Chondrocyte (in vitro differentiated cells): Measurements from ENCODE around the gene KLHL6. TPM values are rescaled to one million over a fixed set of nuclear protein-coding genes. Genes with fewer than 3 reads are reported as not detected.

ENCODE experiments used
- DNase-seq: peaks from one replicate; pipeline ENCODE4 v3.0.0; 2021; ENCODE audit warnings: mixed read lengths, low spot score
- H3K27ac Mint-ChIP-seq: one replicate; pipeline ENCODE4 v1.8.0; 2021; ENCODE audit warnings: mild to moderate bottlenecking, moderate library complexity, mixed read lengths; ENCODE audit not compliant: unreplicated experiment
- H3K27me3 Mint-ChIP-seq: 2 replicates; pipeline ENCODE4 v1.8.0; 2021; ENCODE audit warnings: low read depth, mixed read lengths
- H3K36me3 Mint-ChIP-seq: 2 replicates; pipeline ENCODE4 v1.8.0; 2021; ENCODE audit warnings: low read depth, mixed read lengths
- H3K4me1 Mint-ChIP-seq: 2 replicates; pipeline ENCODE4 v1.8.0; 2021; ENCODE audit warnings: low read depth, mild to moderate bottlenecking, mixed read lengths
- H3K4me3 Mint-ChIP-seq: one replicate; pipeline ENCODE4 v1.8.0; 2021; ENCODE audit warnings: mild to moderate bottlenecking, moderate library complexity, mixed read lengths; ENCODE audit not compliant: unreplicated experiment
- H3K9me3 Mint-ChIP-seq: 2 replicates; pipeline ENCODE4 v1.8.0; 2021; ENCODE audit warnings: low read depth, mixed read lengths
- total RNA-seq: library from RNA; stranded (reverse); gene quantifications from 3 replicates; pipeline ENCODE4 v1.2.1, GENCODE V29; 2021
- TF ChIP-seq, protein P1 (sequence below): fragments of 200-600 bp; sonication (generic); IDR thresholded peaks from 2 replicates; pipeline ENCODE4 v1.5.0; 2021; ENCODE audit warnings: antibody characterized with exemption, mild to moderate bottlenecking, moderate library complexity

KLHL6 gene
- total RNA-seq, 1 donor from 2014 or later: not detected

DNA sequence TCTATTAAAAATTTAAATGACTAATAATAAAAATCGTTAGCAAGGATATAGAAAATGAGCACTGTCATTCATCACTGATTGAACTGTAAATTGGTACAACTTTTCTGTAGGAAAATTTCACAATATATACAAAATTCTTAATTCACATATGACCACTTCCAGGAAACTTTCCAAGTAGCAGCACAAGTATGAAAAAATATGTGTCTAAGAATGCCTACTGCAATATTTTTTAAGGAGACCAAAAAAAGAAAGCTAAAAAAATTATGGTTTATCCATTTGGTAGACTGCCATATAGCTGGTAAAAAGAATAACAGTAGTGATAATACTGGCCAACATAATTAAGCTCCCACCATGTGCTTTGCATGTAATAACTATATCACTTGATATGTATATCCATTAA, 59.2 kb downstream of the KLHL6 start:
- Mint-ChIP-seq H3K4me3 (no peak overlapping the region), H3K9me3 (no peaks in the 10 kb centered on the region), H3K4me1 (peaks cover 20% of the 10 kb centered on the region), H3K36me3 (no peaks in the 10 kb centered on the region), H3K27ac (no peak overlapping the region), H3K27me3 (peaks cover 12% of the 10 kb centered on the region)
- TF ChIP-seq, protein P1, sequence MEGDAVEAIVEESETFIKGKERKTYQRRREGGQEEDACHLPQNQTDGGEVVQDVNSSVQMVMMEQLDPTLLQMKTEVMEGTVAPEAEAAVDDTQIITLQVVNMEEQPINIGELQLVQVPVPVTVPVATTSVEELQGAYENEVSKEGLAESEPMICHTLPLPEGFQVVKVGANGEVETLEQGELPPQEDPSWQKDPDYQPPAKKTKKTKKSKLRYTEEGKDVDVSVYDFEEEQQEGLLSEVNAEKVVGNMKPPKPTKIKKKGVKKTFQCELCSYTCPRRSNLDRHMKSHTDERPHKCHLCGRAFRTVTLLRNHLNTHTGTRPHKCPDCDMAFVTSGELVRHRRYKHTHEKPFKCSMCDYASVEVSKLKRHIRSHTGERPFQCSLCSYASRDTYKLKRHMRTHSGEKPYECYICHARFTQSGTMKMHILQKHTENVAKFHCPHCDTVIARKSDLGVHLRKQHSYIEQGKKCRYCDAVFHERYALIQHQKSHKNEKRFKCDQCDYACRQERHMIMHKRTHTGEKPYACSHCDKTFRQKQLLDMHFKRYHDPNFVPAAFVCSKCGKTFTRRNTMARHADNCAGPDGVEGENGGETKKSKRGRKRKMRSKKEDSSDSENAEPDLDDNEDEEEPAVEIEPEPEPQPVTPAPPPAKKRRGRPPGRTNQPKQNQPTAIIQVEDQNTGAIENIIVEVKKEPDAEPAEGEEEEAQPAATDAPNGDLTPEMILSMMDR: no peak
- DNase-seq: no peak

DNA sequence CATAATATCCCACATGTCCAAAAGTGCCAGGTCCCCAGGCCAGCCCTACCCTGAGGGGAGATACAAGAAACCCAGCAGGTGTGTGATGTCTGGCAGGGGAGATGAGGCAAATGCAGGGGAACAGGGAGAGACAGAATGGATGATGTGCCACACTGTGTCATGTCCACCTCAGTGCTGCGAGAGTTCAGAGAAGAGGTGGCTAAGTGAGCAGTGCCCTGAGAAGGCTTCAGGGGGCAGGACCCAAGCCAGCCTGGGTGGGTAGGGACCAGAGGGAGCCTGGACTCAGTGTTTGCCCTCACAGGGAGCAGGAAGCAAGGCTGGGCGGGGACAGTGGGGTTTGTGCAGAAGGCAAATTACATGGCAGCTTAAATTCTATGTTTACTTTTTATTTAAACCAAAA, 61.2 kb downstream of the KLHL6 start:
- TF ChIP-seq, protein P1: no peak
- peaks cover 36% of the 10 kb centered on the region for H3K4me1 Mint-ChIP-seq
- H3K36me3 Mint-ChIP-seq: no peaks in the 10 kb centered on the region
- H3K27ac Mint-ChIP-seq: no peak overlapping the region
- H3K9me3 Mint-ChIP-seq: no peaks in the 10 kb centered on the region
- no peak overlapping the region for H3K4me3 Mint-ChIP-seq
- H3K27me3 Mint-ChIP-seq: peaks cover 3% of the 10 kb centered on the region
- DNase-seq: no peak

DNA sequence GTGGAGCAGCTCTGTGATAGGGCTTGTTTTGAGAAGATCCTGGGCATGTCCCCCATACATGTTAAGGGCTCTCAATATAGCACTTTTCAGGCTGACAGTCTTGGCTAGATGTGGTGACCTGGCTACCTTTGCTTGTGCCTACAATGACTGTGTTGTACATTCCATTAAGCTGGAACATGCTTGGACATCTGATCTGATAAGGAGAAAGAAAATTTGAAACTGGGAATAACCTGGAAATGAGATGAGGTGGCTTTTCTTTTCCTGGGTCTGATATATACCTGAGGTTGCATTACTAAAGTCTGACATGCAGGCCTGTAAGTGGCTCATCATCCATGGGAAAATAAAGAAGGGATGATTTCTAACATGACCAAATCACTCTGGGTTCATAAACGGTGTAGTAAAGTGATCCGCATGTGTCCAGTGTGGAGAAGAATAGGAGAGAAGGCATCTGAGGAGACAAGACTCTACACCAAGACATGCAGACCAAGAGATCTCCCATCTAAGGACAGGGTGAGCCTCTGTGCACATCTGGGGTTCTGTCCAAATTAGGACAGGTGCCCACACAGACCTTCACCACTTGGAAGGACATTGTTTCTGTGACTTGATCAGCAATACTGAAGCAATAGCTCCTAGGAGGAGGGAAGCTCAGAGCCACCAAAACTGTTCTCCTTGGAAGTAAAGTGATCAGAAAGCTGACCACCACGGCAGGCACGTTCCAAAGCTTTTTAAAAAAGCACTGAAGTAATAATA, 62.0 kb downstream of the KLHL6 start:
- H3K4me3 Mint-ChIP-seq: no peak overlapping the region

DNA sequence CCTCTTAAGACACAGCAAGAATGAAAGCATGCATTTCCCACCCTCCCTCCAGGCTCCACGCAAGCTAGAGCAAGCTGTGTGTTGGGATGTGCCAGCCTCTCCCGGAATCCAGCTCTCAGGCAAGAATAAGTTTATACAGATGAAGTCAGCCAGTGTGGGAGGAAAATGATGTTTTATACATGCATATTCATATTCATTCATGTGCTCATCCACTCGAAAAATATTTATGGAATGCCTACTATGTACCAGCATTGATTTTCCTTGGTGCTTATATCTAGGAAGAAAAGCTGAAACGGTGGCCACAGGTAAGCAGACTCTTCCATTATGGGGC, 62.7 kb downstream of the KLHL6 start:
- TF ChIP-seq, protein P1: no peak
- Mint-ChIP-seq H3K27me3 (peaks cover 5% of the 10 kb centered on the region), H3K4me3 (no peak overlapping the region), H3K4me1 (peaks cover 45% of the 10 kb centered on the region), H3K36me3 (no peaks in the 10 kb centered on the region), H3K9me3 (no peaks in the 10 kb centered on the region), H3K27ac (peak overlapping the region; percentile 47)
- no peak for DNase-seq

More for the DNA sequence above, 62.0 kb downstream of the KLHL6 start:
- TF ChIP-seq, protein P1: no peak
- Mint-ChIP-seq H3K27ac (no peak overlapping the region), H3K36me3 (no peaks in the 10 kb centered on the region), H3K9me3 (no peaks in the 10 kb centered on the region), H3K27me3 (peaks cover 3% of the 10 kb centered on the region), H3K4me1 (peaks cover 43% of the 10 kb centered on the region)
- no peak for DNase-seq

DNA sequence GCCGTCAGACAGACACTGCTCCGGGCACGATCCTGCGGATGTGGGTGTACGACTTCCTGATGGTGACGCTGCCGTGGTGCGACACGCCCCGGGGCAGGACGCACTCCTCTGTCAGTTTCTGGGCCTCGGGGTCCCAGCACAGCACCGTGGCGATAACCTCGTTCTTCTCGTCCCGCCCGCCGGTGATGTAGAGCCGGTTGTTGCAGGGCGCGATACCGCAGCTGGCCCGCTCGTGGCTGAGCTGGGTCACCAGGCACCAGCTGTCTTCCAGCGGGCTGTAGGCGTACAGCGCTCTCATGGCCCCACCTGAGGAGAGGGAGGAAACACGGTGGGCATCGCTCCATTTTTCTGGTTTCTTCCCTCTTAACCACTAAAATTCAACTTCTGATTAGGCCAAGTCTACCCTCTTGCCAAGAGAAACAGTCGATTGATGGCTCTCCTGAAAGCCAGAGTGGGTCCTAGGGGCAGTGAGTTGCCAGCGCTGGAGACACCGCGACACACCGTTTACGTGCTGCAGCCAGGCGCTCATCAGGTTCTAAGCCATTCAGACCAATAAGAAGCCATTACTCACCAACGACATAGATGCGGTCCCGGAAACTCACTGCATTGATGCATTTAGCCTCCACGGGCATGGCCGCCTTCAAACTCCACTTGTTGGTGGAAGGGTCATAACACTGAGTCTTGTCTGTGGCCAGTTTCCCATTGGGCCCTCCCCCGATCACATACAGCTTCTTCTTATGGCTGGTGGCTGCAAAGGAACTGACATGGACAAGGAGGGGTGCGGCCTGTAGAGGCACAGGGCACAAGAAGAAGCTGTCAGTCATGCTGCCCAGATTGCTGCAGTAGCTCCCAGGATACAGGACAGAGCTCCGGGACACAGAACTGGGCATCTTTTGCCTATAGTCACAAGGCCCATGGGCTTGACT, 63.3 kb downstream of the KLHL6 start:
- Mint-ChIP-seq H3K27ac (peak overlapping the region; percentile 47), H3K4me1 (peaks cover 45% of the 10 kb centered on the region), H3K27me3 (peaks cover 5% of the 10 kb centered on the region), H3K9me3 (no peaks in the 10 kb centered on the region), H3K36me3 (no peaks in the 10 kb centered on the region), H3K4me3 (no peak overlapping the region)
- TF ChIP-seq, protein P1: no peak
- no peak for DNase-seq
